Prostate gland (tissue), 2 donors: Measurements from ENCODE around the gene ESPN.

Experiments
- CTCF ChIP-seq, 4 experiments: fragments of 200-600 bp in 2 of 4; fragments of 450-650 bp in 2 of 4; sonication (generic) in 2 of 4; IDR thresholded peaks; 1 replicate in 3 of 4; 2 replicates in 1 of 4; pipeline ENCODE4 v1.5.1; 2016 to 2019; ENCODE audit warnings: antibody characterized with exemption in 4 of 4, mild to moderate bottlenecking in 2 of 4, moderate library complexity in 2 of 4
- POLR2A ChIP-seq: fragments of 450-650 bp; IDR thresholded peaks from one replicate; pipeline ENCODE4 v1.6.1; 2016; ENCODE audit warnings: antibody characterized with exemption, mild to moderate bottlenecking

DNA sequence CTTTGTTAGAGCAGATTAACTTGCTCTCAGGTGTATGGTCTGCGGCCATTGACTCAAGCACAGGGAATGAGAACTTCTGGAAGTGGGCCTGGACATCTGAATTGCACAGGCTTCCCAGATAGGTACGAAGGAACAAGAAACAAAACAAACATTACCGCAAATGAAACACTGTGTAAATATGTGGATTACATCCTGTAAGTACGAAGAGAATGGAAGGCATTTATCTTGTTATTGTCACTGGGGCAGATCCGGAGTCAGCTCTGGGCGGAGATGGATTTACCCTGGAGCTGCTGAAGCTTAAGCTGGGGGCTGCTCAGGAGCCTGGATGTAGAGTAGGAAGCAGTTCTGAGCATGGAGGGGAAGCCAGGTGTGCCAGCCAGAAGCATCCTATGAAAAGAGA is 11.7 kb upstream of the ESPN start:
- no peak for TF ChIP-seq CTCF (IDR thresholded peaks at IDR 0.05)
- no peak for TF ChIP-seq POLR2A
